GM18873 (cell line): ENCODE measurements around the gene PHF23.

Experiments
- ATAC-seq: cut with Tn5 transposase; IDR thresholded peaks from one replicate; pipeline ENCODE4 v1.9.1; 2021; ENCODE audit warnings: mild to moderate bottlenecking, moderate library complexity, moderate number of reproducible peaks; ENCODE audit not compliant: unreplicated experiment, low FRiP score

PHF23 gene

DNA sequence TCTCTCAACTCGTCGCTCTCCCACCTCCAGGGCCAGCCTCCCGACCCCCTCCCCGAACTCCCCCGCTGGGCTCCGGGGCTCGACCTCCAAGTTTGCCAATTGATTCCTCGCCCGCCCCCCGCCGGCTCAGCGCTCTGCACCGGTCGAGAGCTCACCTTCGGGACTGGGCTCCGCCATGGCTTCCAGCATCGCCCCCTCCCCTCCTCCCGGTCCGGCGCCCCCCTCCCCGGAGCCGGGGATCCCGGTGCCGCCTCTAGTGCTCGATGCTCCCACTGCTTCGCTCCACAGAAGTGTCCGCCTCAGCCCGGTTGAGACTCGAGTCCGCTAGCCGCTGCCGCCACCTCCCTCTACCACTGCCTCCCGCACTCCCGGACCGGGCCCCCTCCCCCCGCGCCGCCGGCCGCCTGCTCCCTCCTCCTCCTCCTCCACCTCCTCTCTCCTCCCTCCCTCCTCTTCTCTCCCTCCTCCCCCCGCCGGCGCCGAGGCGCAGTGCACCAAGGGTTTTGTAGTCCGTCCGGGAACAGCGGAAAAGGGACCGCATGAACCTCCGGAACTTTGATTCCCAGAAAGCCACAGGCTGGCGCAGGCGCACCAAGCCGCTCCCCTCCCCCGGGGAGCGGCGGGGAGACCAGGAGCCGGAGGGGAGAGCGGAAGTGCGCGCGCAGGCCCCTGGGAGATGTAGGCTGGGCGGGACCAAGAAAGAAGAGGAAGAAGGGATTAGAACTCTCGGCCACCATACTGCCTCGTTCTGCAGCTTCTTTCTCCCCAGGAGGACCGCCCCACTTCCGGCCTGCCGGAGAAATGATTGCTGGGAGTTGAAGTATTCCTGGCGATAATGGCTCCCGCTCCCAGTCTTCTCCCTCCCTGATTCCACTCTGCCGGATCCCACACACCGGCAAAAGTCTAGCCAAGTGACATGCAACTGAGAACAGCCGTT lies at the start of gene PHF23:
TSS of gene PHF23 (minus strand) at position 367 of the 937 bp plus-strand sequence. CDS start at position 189, 178 bp downstream.
- peak; percentile 38 for ATAC-seq

DNA sequence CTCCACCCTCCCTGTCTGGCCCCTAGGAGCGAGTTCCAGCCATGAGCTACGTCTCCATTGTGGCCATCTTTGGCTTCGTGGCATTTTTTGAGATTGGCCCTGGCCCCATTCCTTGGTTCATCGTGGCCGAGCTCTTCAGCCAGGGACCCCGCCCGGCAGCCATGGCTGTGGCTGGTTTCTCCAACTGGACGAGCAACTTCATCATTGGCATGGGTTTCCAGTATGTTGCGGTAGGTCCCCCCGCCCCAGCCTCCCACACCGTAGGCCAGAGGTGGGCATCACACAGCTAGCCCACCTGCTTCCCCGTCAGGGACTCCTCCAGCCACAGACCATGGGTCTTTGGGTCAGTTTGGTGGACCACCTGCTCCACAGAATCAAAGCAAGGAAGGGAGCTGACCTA lies 46.4 kb upstream of the PHF23 start:
- ATAC-seq = no peak

DNA sequence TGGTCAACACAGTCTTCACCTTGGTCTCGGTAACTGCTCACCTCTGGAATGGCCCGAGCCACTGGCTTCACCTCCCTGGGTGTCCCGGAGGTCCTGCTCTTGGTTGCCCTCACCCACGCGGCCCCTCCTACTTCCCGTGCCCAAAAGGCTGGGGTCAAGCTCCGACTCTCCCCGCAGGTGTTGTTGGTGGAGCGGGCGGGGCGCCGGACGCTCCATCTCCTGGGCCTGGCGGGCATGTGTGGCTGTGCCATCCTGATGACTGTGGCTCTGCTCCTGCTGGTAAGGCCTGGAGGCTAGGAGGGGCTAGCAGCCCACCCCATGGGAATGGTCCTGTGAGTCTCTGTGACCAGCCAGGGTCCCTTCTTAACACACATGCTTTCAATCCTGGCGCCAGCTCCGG lies 45.7 kb upstream of the PHF23 start:
- no peak for ATAC-seq

GRCh38 chr17:7283471-7284216 lies 44.4 kb upstream of the PHF23 start:
- ATAC-seq = no peak

DNA sequence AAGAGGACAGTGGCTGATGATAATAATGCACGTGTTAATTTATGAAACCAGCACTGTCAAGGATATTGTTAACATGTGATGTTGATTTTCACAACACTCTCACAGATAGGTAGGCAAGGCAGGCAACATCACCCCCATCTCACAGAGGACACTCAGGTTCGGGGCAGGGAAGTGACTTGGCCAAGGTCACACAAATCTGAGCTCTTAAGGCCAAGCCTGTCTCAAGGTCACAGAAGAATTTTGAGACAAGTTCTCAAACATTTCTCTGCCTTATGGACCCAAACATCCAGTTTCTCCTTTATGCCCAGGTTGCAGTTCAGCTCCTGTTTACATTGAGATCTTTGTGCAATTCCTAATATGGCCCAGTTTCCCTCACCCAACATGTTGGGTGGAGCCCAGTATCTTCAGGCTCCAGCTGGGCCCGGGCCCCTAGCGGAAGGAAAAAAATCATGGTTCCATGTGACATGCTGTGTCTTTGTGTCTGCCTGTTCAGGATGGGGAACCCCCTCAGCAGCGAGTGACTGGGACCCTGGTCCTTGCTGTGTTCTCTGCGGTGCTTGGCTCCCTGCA lies 43.6 kb upstream of the PHF23 start:
- ATAC-seq = no peak

DNA sequence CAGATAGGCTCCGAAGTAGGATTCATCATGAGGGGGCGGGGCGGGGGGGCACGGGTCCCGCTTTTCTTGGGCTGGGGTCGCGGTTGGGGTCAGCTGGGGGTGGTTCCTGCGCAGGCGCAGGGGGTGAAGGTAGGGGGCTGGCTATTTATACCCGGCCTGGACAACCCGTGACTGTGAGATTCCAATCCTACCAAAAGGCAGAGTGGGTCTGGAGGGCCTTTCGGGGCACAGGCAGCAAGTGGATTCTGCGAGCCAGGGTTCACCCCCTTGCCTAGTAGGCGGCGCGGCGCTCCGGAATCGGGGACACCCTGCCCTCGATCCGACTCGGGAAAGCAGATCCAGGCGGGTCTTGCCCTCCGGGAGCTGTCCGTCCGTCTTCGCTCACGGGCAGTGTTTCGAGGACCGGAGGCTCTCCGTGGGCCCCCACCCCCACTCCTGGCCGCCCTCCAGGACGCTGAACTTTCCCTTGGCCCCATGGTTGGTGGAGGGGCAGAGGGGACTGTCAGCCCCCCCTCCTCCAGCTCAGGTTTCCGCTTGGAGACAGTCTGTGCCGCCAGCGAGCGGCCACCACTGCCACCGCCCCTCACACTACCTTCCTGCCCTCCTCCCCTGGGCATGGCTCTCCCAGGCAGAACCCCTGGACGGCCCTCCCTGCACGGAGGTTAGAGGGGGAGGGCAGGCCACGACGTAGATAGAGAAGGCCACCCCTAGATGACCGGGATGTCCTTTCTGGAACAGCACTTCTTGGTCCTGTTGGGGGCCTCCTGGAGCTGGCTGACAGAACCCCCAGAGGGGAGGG lies 42.9 kb upstream of the PHF23 start:
- no peak for ATAC-seq

- no peak for ATAC-seq
Measured at GRCh38 chr17:7281074-7281952, 42.1 kb upstream of the PHF23 start, which contains the start of gene SLC2A4. Gene SLC2A4 (plus strand): TSS chr17:7281718. CDS start chr17:7281935, 217 bp downstream.

DNA sequence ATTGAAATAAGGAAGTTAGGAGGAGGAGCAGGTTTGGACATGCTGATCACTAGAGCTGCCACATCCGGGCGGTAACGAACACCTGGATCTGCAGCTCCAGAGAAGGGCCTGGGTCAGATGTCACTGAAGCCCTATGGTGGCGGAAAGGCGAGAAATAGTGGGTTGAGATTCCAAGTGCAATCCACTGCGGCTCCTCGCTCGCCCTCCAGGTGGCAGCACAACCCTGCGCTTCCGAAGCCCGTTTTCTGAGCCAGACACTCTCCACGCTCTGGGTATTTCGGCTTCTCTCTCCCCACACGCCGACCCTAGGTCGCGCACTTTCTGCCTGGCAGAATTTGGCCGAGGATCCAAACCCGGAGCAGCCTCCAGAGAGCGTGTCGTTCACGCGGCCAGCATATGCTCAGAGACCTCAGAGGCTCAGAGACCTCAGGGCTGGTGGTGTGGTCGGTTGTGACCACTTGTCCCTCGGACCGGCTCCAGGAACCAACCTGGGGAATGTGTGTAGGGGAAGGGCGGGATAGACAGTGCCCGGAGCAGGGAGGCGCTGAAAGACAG lies 41.3 kb upstream of the PHF23 start:
- ATAC-seq = peak; percentile 50

- ATAC-seq = no peak
Measured at GRCh38 chr17:7279448-7279847, 40.2 kb upstream of the PHF23 start.

DNA sequence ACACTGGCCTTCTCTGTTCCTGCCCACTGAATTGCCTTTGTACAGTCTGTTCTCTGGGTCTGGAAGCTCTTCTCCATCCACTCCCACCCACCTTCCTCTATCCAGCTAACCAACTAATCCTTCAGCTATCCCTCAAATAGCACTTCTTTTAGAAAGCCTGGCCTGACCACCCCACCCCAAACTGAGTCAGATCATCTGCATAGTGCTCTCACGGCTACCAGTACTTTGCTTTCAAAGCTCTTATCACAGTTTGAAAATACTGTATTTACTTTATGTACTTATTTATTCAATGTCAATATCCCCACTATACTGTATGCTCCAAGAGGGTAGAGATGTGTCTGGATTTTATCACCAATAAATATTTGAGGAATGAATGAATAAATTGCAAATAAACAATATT lies 27.5 kb upstream of the PHF23 start:
- no peak for ATAC-seq

DNA sequence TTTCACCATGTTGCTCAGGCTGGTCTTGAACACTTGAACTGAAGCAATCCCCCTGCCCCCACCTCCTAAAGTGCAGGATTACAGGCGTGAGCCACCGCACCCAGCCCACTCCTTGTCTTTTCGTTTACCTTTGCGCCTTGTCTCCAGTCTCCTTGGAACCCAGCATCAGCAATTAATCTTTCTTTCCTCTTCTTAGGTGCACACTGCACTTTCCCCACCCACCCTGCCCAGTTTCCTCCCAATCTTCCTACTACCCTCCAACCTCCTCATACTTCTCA lies 24.5 kb upstream of the PHF23 start:
- ATAC-seq = no peak

DNA sequence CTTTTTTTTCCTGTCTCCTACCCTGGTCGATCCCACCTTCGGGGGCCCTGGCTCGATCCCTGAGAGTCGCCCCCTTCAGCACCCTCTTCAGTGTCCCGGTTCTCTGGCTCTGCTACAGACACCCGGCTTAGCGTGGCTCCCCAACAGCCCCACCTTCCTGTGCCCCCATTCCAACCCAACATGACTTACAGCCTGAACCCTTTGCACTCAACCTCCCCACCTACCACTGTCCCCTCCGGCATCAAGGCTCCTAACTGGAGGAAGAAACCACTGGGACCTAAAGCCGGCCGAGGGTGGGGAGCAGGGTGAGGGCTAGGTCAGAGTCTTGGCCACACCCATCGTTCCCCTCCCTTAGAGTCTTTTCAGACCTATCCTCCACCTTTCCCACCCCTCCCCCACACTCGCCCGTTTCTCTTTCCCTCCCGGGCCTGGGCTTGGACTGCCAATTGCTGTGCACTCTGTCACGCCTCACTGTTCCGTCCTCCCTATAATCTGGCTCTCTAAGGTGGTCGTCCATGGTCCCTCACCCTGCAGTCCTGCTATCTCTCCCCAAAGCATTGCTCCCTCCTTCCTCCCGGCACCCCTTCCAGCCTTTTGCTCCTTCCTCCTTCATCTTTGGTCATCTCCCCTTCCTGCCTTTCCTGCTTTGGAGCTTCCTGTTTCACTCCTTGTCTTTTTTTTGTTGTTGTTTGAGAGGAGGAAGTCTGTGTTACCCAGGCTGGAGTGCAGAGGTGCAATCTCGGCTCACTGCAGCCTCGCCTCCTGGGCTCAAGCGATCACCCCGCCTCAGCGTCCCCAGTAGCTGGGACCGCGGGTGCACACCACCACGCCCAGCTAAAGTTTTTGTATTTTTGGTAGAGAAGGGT lies 23.9 kb upstream of the PHF23 start:
- no peak for ATAC-seq

- no peak for ATAC-seq
Measured at GRCh38 chr17:7262192-7262934, 23.1 kb upstream of the PHF23 start, which contains the start of gene CLDN7. Gene CLDN7 (minus strand): TSS chr17:7262478. CDS start chr17:7262043, 435 bp downstream.

DNA sequence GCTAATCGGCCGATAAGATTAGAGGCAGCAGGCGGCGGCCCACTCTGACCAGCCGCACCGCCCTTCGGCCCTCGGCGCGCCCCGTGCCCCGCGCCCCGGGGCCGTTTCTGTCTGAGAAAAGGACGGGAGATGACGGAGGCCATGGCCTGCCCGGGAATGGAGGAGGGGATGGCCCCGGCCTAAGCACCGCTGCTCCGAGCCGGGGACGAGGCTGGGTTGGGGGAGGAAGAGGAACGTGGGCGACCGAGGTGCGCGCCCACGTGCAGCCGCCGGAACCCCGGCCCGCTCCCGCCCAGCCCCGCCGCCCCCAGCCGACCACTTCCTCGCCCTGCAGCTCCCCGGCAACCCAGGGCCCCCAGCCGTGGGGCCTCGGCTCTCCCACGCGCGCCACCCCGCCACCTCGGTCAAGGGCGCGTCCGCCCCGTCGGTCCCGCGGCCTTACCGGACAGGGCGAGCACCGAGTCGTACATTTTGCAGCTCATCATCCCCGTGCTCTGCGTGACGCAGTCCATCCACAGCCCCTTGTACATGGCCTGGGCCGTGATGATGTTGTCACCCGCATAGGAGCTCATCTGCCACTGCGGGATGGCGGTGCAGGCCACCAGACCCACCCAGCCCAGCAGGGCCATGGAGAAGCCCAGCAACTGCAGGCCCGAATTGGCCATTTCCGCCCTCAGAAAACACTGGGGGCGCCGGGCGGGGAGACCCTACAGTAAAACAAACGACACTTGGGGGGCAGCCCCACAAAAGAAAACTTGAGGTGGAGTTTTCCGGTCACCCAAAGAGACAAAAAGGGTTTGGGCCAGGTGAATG lies 22.3 kb upstream of the PHF23 start:
- no peak for ATAC-seq

DNA sequence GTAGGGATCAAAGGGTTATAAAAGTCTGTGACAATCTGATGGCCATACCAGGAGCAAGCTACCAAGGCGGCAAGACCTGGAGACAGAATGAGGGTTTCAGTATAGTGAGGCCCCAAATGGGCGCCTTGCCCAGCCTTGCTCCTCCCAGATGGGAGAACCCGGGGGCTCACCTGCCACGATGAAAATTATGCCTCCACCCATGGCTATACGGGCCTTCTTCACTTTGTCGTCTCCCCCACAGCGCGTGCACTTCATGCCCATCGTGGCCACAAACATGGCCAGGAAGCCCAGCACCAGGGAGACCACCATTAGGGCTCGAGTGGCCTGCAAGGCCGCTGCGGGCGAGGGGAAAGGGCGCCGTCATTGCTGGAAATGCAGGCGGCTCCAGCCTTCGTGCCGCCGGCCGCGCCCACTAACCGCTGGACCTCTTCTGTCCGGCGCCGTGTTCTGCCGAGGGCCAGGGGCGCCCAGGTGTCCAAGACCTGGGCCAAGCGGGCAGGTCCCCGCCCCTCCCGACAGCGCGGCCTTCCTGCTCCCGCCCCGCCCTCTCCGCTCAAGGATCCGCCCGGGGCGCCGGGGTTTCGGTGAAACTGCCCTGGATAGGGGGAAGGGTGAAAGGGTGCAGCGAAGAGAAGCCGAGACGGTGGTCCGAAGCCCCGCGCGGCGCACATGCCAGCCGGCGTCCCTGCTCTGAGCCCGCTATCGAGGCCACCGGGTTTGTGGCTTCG lies 21.6 kb upstream of the PHF23 start:
- ATAC-seq = no peak

DNA sequence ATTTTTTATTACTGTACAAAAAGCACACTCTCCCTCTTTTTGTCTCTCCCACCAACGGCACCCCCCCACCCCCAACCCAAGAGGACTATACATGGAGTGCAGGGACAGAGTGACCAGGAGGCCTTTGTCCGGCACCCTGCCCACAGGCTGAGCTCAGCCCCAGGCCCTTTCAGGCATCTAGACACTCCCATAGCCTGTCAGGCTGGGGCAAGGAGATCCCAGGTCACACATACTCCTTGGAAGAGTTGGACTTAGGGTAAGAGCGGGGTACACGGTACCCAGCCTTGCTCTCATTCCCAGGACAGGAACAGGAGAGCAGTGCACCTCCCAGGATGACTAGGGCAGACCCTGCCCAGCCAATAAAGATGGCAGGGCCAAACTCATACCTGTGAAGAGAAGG lies 20.9 kb upstream of the PHF23 start:
- no peak for ATAC-seq
